Heart left ventricle (tissue), 16 donors: ENCODE data around the gene ACCS. TPM values are rescaled to one million over a fixed set of nuclear protein-coding genes. Genes with fewer than 3 reads are reported as not detected.

Source experiments
- ATAC-seq, 4 donors: fragments of 200-7000 bp; cut with Tn5 transposase; one replicate each; pipeline ENCODE4 v1.9.1; 2020 to 2022; ENCODE audit warnings: moderate library complexity in 4 of 4, mild to moderate bottlenecking in 3 of 4, moderate number of reproducible peaks in 1 of 4
- DNase-seq, 5 donors: peaks; one replicate each; pipeline ENCODE4 v3.0.0-alpha.2; 2020
- H3K27ac ChIP-seq, 12 donors: fragments of 200-600 bp; sonication (generic) in 4 of 12; one replicate each; pipeline versions ENCODE4 v1.5.0 to v1.8.0; 2016 to 2022; ENCODE audit warnings: mild to moderate bottlenecking in 2 of 12
- H3K27me3 ChIP-seq, 9 donors: fragments of 200-600 bp; sonication (generic) in 2 of 9; one replicate each; pipeline versions ENCODE4 v1.5.1 to v1.8.0; 2016 to 2022; ENCODE audit warnings: mild to moderate bottlenecking in 3 of 9
- H3K36me3 ChIP-seq, 9 donors: fragments of 200-600 bp; sonication (generic) in 2 of 9; one replicate each; pipeline versions ENCODE4 v1.5.0 to v1.8.0; 2018 to 2022; ENCODE audit warnings: mild to moderate bottlenecking in 2 of 9
- H3K4me1 ChIP-seq, 12 donors: fragments of 200-600 bp; sonication (generic) in 4 of 12; one replicate each; pipeline versions ENCODE4 v1.5.0 to v1.8.0; 2016 to 2022; ENCODE audit warnings: mild to moderate bottlenecking in 3 of 12
- H3K4me3 ChIP-seq, 12 donors: fragments of 200-600 bp; sonication (generic) in 4 of 12; one replicate each; pipeline versions ENCODE4 v1.5.0 to v1.8.0; 2017 to 2022; ENCODE audit warnings: mild to moderate bottlenecking in 9 of 12, moderate library complexity in 4 of 12
- H3K9me3 ChIP-seq, 12 donors: fragments of 200-600 bp; sonication (generic) in 4 of 12; one replicate each; pipeline versions ENCODE4 v1.5.0 to v1.8.0; 2016 to 2022; ENCODE audit warnings: mild to moderate bottlenecking in 1 of 12
- CTCF ChIP-seq, 12 donors: fragments of 200-600 bp; sonication (generic) in 4 of 12; IDR thresholded peaks; one replicate each; pipeline versions ENCODE4 v1.5.0 to v1.8.0; 2018 to 2022; ENCODE audit warnings: antibody characterized with exemption in 12 of 12, mild to moderate bottlenecking in 5 of 12
- POLR2A ChIP-seq, 2 donors: fragments of 450-650 bp; IDR thresholded peaks; one replicate each; pipeline ENCODE4 v1.6.1; 2017; ENCODE audit warnings: antibody characterized with exemption in 2 of 2, mild to moderate bottlenecking in 2 of 2, moderate library complexity in 2 of 2
- WGBS, 4 donors: extraction: QIAGEN DNeasy Blood & Tissue Kit in 2 of 4; methylation state at CpG; one replicate each; pipeline versions ENCODE4 v1.1.5 to v1.1.7; 2013 to 2018; 5-methylcytosine and 5-hydroxymethylcytosine counted together
- intact Hi-C, 10 donors: fragments of 100-400 bp; cut with DNase I; formaldehyde crosslinking; loops; one replicate each; pipeline versions ENCODE4 v1.11.1 to v1.14.2; 2022
- polyA plus RNA-seq, 2 donors: library from polyadenylated mRNA; stranded (reverse); fragments of 200-250 nt; gene quantifications; one replicate each; pipeline ENCODE4 v1.2.3, GENCODE V29; 2013
- total RNA-seq, 9 donors: library from RNA; depleted of rRNA in 2 of 9; stranded (reverse); fragments of >200 nt in 2 of 9; fragmentation: NEBNext Ultra II Directional in 3 of 9; extraction: Animal tissue kit (Norgen Biotek cat#: 25700) in 3 of 9; gene quantifications; one replicate each; pipeline versions ENCODE4 v1.1.0 to v1.2.4, GENCODE V29; 2016 to 2023
- donor health status: ischemic (EF 13 %, LVEDD 7.1; RV severe dilation, severe dysfunction).
- donor health status: healthy with polysubstance abuse.
- donor health status: DM: no; HTN: yes; CAD: no.
- donor health status: DM: no; HTN: no; CAD: no.
- donor health status: ischemic (EF 25% LVEDD 6.9; RV normal size, moderate dysfunction).
- donor health status: ischemic (EF 25% LVEDD 5.7; RV mildly dilated, moderate dysfunction).
- donor health status: healthy.
- donor health status: DM: yes; HTN: yes; CAD: no.
- donor health status: ischemic (EF 35%, LVEDD 5.7; RV mildly dilated, moderate dysfunction).
- donor health status: nonischemic (EF 11% LVEDD 7.7; RV severe dilation, severe dysfunction).
- donor health status: DM: yes; HTN: yes; CAD: no.
- donor health status: PGD.
- donor health status: ischemic (EF 29% LVEDD 5.4; RV normal size, mild dysfunction).
- donor health status: nonischemic (EF 23%, LVEDD 6.1; RV moderate dilation, normal function).

The ACCS gene
- total and polyA plus RNA-seq, 11 donors = 1.6 to 16.7 (median 8.3) TPM

GRCh38 chr11:44018127-44018521, 47.9 kb upstream of the ACCS start:
- Histone ChIP-seq H3K4me1 (peaks cover 0 to 35% (median 24%) of the 10 kb centered on the region in 12 donors), H3K4me3 (no peak overlapping the region), H3K27me3 (no peaks in the 10 kb centered on the region), H3K9me3 (peaks cover 0 to 9% (median 0%) of the 10 kb centered on the region in 12 donors), H3K27ac (peak overlapping the region in 6 of 12 donors; percentile 10 to 52 (median 34)), H3K36me3 (no peaks in the 10 kb centered on the region)
- TF ChIP-seq CTCF (IDR thresholded peaks at IDR 0.05) (no peak), POLR2A (IDR thresholded peaks at IDR 0.05) (no peak)
- WGBS, 4 donors = 14 to 45% (median 23%) methylated on average over 1 to 4 of the region's 4 CpGs
- ATAC-seq (peak in 1 of 4 donors; percentile 21), DNase-seq (no peak)
- intact Hi-C loops = no loop called here

GRCh38 chr11:44018829-44019228, 47.2 kb upstream of the ACCS start:
- peaks cover 0 to 9% (median 0%) of the 10 kb centered on the region in 12 donors for H3K9me3 ChIP-seq
- H3K36me3 ChIP-seq = no peaks in the 10 kb centered on the region
- H3K4me3 ChIP-seq = no peak overlapping the region
- ATAC-seq (no peak), DNase-seq (no peak)
- no peaks in the 10 kb centered on the region for H3K27me3 ChIP-seq
- TF ChIP-seq POLR2A (IDR thresholded peaks at IDR 0.05) (no peak), CTCF (IDR thresholded peaks at IDR 0.05) (no peak)
- intact Hi-C loops = no loop called here
- WGBS, 4 donors = 77% methylated on average over 2 of the region's 2 CpGs
- no peak overlapping the region for H3K27ac ChIP-seq
- peaks cover 0 to 35% (median 24%) of the 10 kb centered on the region in 12 donors for H3K4me1 ChIP-seq

GRCh38 chr11:44024977-44025376, 41.1 kb upstream of the ACCS start:
- peaks cover 0 to 9% (median under 1%) of the 10 kb centered on the region in 12 donors for H3K4me1 ChIP-seq
- no peak overlapping the region for H3K4me3 ChIP-seq
- WGBS, 4 donors = 97 to 100% (median 98%) methylated on average over 1 of the region's 1 CpG
- H3K27me3 ChIP-seq = no peaks in the 10 kb centered on the region
- intact Hi-C loops = no loop called here
- H3K36me3 ChIP-seq = no peaks in the 10 kb centered on the region
- H3K9me3 ChIP-seq = peaks cover 0 to 32% (median 7%) of the 10 kb centered on the region in 12 donors
- no peak for DNase-seq
- no peak for ATAC-seq
- TF ChIP-seq POLR2A (IDR thresholded peaks at IDR 0.05) (no peak), CTCF (IDR thresholded peaks at IDR 0.05) (peak in 2 of 12 donors; percentile 36 to 41)
- no peak overlapping the region for H3K27ac ChIP-seq

GRCh38 chr11:44025727-44026126, 40.3 kb upstream of the ACCS start:
- ATAC-seq (no peak), DNase-seq (no peak)
- Histone ChIP-seq H3K27ac (no peak overlapping the region), H3K4me1 (peaks cover 0 to 17% (median 7%) of the 10 kb centered on the region in 12 donors), H3K4me3 (no peak overlapping the region), H3K36me3 (no peaks in the 10 kb centered on the region), H3K9me3 (peaks cover 0 to 32% (median 7%) of the 10 kb centered on the region in 12 donors), H3K27me3 (no peaks in the 10 kb centered on the region)
- intact Hi-C loops = no loop called here
- TF ChIP-seq POLR2A (IDR thresholded peaks at IDR 0.05) (no peak), CTCF (IDR thresholded peaks at IDR 0.05) (no peak)
